ENCODE data around the gene GSN. TPM values are rescaled to one million over a fixed set of nuclear protein-coding genes. Genes with fewer than 3 reads are reported as not detected.

The GSN gene
- total and polyA plus RNA-seq, 2 of the 8 experiments (the other 6 are each of a cell fraction or from before 2014, with no cell fraction given) = 52.3 to 94.5 TPM

DNA sequence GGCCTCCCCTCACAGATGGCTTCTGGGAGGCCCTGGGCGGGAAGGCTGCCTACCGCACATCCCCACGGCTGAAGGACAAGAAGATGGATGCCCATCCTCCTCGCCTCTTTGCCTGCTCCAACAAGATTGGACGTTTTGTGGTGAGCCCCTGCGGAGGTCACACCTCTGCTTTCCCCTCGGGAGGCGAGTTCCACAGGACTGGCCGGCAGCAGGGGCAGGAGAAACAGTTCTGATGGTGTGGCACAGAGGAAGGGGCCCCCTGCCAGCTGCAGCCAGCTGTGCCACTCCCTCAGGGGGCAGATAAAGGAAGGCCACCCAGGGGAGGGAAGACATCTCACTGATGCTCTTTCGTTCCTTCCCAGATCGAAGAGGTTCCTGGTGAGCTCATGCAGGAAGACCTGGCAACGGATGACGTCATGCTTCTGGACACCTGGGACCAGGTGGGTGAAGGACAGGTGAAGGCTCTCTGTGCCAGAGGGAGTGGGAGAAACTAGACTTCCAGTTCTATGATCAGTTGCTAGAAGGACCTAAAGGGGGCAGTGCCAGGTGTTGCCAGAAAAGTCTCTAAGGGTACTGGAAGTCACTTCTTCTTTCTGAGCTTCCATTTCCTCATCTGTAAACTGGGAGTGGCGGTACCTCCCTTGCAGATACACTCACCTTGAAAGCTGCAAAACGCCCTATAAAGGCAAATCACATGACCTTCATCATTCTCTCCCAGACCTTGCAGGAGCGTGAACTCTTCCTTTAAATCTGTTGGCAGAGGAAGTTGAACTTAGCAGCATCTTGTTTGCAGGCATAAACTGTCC is 61.1 kb downstream of the GSN start:
- H2BK20ac ChIP-seq (ENCODE audit: low read length) = no peak overlapping the region
- no peak overlapping the region for H3K4ac ChIP-seq (replicated peaks; ENCODE audit: insufficient read length, low read depth, low read length)
- no peaks in the 10 kb centered on the region for H3K4me1 ChIP-seq (replicated peaks in 1 of 4; ENCODE audit: control insufficient read depth in 3 of 4, insufficient read depth in 4 of 4, low read length in 3 of 4)
- H3K4me3 ChIP-seq (ENCODE audit: extremely low read depth in 1 of 4, insufficient read depth in 2 of 4, low read depth in 3 of 4, low read length in 4 of 4) = no peak overlapping the region
- no peak overlapping the region for H2BK15ac ChIP-seq (ENCODE audit: low read length)
- H2BK12ac ChIP-seq (ENCODE audit: low read depth, low read length) = no peak overlapping the region
- no peak overlapping the region for H2AFZ ChIP-seq (ENCODE audit: low read length)
- TF ChIP-seq RNF2 (IDR thresholded peaks at IDR 0.05; ENCODE audit: borderline replicate concordance, low read depth, low read length, missing control alignments, poor library complexity, severe bottlenecking) = no peak
- H3K14ac ChIP-seq (ENCODE audit: insufficient read length) = no peak overlapping the region
- H3K56ac ChIP-seq (replicated peaks; ENCODE audit: insufficient read length, low read depth, low read length) = no peak overlapping the region
- POLR2A ChIA-PET (ENCODE audit: partially characterized antibody) = no interaction called here
- CTCF ChIA-PET (ENCODE audit: partially characterized antibody) = interaction anchor here (0.9 to 2.5 kb wide), 9 partner anchors 9 to 73 kb away, joined by 3 to 10 read pairs (median 4); no protein-coding TSS in a partner anchor
- no peak overlapping the region for H3K9ac ChIP-seq (replicated peaks in 1 of 4; ENCODE audit: extremely low read depth in 1 of 4, low read depth in 3 of 4, low read length in 3 of 4)
- no peaks in the 10 kb centered on the region for H3K79me1 ChIP-seq (ENCODE audit: low read depth, low read length)
- no peak overlapping the region for H3K27ac ChIP-seq (ENCODE audit: low read depth, low read length)
- no peak overlapping the region for H4K5ac ChIP-seq (ENCODE audit: insufficient read length, low read depth, low read length)
- H3K23me2 ChIP-seq (ENCODE audit: low read depth, low read length) = no peaks in the 10 kb centered on the region
- H3K79me2 ChIP-seq (ENCODE audit: control insufficient read depth in 1 of 2, insufficient read depth in 2 of 2, low read length in 2 of 2) = no peaks in the 10 kb centered on the region
- peaks cover 0 to 8% (median 3%) of the 10 kb centered on the region in 4 experiments; a peak in 5 of 8 replicates for H3K36me3 ChIP-seq (ENCODE audit: control insufficient read depth in 2 of 4, insufficient read depth in 4 of 4, low read length in 3 of 4)
- no peak overlapping the region for H2AK5ac ChIP-seq (ENCODE audit: low read depth, low read length)
- no peak overlapping the region for H4K8ac ChIP-seq (ENCODE audit: extremely low read depth, insufficient read depth, low read length)
- H4K20me1 ChIP-seq (replicated peaks in 1 of 2; ENCODE audit: control insufficient read depth in 1 of 2, insufficient read depth in 2 of 2, low read length in 2 of 2) = peaks cover 0 to 3% of the 10 kb centered on the region in 2 experiments
- no peak overlapping the region for H3K18ac ChIP-seq (ENCODE audit: extremely low read depth, low read length)
- no peak overlapping the region for H3K23ac ChIP-seq (ENCODE audit: insufficient read length)
- no peak for FAIRE-seq
- H3K27me3 ChIP-seq (replicated peaks in 1 of 4; ENCODE audit: control insufficient read depth in 3 of 4, extremely low read depth in 1 of 4, insufficient read depth in 3 of 4, low read length in 3 of 4) = no peaks in the 10 kb centered on the region
- H3K9me3 ChIP-seq (ENCODE audit: insufficient read depth in 2 of 2, low read depth in 1 of 2, low read length in 1 of 2) = no peaks in the 10 kb centered on the region
- no peak overlapping the region for H4K91ac ChIP-seq (replicated peaks; ENCODE audit: insufficient read length, low read length)
- no peak overlapping the region for H2BK120ac ChIP-seq (replicated peaks; ENCODE audit: low read depth, low read length)
- no peak for DNase-seq (ENCODE audit: low read depth in 1 of 2, low spot score in 2 of 2)
- 88% methylated on average over 16 of the region's 16 CpGs; no CpG with 5 or more reads in 1 of the 2 experiments for WGBS, 2 experiments (ENCODE audit: extremely low coverage in 1 of 2, insufficient coverage in 1 of 2, insufficient read length in 1 of 2, insufficient replicate concordance in 2 of 2, low coverage in 1 of 2, low lambda C conversion rate in 2 of 2, missing lambda C conversion rate in 1 of 2)
- H3K4me2 ChIP-seq (ENCODE audit: insufficient read depth in 1 of 2, low read depth in 2 of 2, low read length in 2 of 2) = no peak overlapping the region
- no peak overlapping the region for H2BK5ac ChIP-seq (ENCODE audit: low read depth, low read length)

Data from H1 (cell line).